GM18858 (cell line): ENCODE measurements around the gene ZNF710.
"Not testable (repeated sequence)": the region's sequence is repeated elsewhere in the genome, so short reads cannot be mapped to it uniquely, and the experiment has no call there.

Source experiments
- ATAC-seq: cut with Tn5 transposase; IDR thresholded peaks from one replicate; pipeline ENCODE4 v1.9.1; 2021; ENCODE audit not compliant: unreplicated experiment

ZNF710 gene

DNA sequence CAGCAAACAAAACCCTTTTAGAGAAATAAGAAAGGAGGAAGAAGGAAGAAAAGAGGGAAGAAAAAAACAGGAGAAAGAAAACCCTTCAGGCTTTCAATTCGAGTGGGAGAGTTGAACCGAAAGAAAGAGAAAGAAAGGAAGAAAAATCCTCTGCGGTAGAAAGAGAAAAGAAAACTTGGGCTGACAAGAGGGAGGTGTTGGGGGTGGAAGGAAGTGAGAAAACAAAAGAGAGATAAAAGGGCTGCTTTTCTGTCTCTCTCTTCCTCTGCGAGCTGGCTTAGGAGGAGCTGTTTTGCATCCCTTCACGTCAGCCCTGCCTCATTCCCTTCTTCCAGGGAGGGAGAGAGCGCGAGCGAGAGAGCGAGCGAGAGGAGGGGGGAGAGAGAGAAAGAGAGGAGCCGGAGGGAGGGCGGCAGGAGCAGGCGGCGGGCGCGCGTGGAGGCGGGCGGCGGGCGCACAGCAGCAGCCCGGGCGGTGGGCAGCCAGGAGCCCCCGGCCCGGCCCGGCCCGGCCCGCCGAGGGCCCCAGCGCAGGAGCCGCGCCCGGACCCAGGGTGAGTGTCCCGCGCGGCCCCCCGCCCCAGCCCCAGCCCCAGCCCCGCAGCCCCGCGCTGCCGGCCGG is at the start of gene ZNF710:
TSS of gene ZNF710 (plus strand) at position 263 of the 621 bp plus-strand sequence. CDS start 65,814 bp downstream, outside the sequence.
- ATAC-seq: no peak

DNA sequence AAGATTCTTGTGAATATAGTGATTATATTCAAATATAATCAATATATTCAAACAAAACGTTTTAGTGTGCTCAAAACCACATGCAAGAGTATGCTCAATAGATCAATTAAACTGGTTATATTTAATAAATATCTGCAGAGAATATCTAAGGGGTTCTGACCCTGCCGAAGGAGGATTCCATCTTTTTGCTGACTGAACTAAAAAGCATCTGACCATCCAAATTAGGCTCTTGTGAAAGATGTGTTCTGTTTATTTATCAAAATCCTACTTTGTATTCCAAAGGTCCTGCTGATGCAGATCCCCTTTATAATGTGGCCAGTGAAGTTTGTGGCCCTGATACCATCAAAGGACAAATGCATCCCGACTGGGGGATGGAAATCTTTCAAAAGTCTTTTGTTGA is 46.6 kb upstream of the ZNF710 start:
- ATAC-seq: no peak

GRCh38 chr15:89955449-89955998 is 45.6 kb upstream of the ZNF710 start:
- ATAC-seq: not testable (repeated sequence)

GRCh38 chr15:89958107-89958805 is 42.9 kb upstream of the ZNF710 start:
- ATAC-seq: no peak

GRCh38 chr15:89963301-89964231 is 37.6 kb upstream of the ZNF710 start:
- no peak for ATAC-seq

DNA sequence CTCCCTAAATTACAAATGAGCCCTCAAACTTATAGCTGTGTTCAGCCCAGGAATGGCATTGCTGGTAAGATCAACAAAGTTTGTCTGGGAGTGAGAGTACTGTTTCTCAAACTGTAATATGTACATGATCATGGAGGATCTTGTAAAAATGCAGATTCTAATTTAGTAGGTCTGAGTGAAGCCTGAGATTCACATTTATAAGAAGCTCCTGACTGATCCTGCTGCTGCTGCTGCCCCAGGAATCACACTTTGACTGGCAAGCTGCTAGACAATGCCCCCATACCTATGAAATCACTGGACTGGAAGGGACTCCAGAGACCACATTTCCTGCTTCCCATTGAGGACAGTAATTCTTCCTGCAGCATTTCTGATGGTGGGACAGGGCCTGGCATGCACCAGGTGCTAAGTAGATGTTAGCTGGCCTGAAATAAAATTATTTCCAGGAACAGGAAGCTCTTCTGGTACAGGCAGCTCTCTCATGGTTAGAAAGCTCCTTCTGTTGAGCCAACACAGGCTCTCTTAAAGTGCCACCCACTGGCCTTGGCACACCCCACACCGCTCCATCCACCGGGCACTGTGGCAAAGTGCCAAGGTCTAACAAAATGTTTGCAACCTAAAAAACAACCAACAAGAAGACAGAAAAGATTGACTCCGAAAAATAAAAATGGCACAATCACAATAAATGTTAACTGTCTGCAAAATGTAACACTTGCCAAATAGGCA is 36.7 kb upstream of the ZNF710 start:
- ATAC-seq: no peak

DNA sequence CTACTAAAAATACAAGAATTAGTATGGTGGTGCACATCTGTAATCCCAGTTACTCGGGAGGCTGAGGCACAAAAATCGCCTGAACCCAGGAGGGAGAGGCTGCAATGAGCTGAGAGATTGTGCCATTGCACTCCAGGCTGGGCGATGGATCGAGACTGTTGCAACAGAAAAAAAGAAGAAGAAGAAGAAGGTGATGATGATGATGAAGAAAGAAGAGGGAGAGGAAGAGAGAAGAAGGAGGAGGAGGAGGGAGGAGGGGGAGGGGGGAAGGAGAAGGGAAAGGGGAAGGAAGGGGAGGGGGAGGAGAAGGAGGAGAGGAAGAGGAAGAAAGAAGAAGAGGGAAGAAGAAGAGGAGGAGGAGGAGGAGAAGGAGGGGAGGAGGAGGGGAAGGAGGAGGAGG is 33.2 kb upstream of the ZNF710 start:
- ATAC-seq: no peak

- no peak for ATAC-seq
These were observed 29.5 kb upstream of the ZNF710 start for GRCh38 chr15:89971592-89971997.

GRCh38 chr15:89972085-89972484 is 29.0 kb upstream of the ZNF710 start:
- ATAC-seq: no peak

DNA sequence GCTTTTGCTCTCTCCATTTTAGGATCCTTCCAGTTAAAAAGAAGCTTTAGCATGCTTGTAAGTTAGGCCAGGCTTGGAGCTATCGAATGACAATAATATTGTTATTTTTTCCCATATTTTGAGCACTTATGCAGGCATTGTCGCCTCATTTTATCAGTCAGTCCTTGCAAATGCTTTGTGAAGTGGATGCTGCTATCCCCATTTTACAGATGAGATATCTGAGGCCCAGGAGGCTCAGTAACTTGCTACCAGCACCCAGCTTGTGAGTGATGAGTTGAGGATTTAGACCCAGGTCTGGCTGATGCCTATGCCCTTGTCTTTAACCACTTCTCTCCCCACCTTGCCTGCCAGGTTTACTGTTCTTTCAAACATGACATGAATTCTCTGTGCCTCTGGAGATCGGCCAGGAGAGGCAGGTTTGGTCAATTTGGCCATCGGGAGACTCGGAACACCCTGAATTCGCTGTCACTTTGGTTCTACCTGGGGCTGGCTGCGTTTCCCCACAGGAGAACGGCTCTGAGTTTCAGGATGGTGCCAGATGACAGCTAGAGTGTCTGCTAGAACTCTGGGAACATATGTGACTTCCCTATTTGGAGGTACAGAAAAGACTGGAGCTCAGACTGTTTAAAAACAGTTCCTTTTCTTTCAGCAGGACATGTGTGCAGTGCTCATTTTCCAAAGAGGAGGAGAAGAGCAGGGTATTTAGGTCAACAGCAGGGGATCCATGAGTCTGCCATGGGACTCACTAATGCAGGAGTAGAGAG is 25.5 kb upstream of the ZNF710 start:
- no peak for ATAC-seq

DNA sequence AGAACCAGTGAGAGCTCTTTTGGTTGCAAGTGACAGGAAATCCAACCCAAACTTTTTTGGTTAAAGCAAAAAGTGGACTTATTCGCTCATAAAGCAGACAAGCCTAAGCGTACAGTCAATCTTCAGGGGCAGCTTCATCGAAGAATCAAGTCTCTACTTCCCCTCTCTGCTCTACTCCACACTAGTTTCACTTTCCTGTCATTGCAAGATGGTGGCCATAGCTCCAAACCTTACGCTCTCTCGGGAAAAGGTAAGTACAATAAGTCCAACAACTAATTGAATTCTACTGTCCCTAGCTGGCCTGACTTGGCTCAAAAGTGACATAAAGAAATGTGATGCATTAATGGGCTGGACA is 24.9 kb upstream of the ZNF710 start:
- ATAC-seq: no peak

DNA sequence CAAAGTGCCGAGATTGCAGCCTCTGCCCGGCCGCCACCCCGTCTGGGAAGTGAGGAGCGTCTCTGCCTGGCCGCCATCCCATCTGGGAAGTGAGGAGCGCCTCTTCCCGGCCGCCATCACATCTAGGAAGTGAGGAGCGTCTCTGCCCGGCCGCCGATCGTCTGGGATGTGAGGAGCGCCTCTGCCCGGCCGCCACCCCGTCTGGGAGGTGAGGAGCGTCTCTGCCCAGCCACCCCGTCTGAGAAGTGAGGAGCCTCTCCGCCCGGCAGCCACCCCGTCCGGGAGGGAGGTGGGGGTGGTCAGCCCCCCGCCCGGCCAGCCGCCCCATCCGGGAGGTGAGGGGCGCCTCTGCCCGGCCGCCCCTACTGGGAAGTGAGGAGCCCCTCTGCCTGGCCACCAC is 23.3 kb upstream of the ZNF710 start:
- not testable (repeated sequence) for ATAC-seq

GRCh38 chr15:89978914-89979313 is 22.2 kb upstream of the ZNF710 start:
- no peak for ATAC-seq

- no peak for ATAC-seq
These were observed 20.2 kb upstream of the ZNF710 start for GRCh38 chr15:89980896-89981295.

GRCh38 chr15:89982315-89983055 is 18.6 kb upstream of the ZNF710 start:
- ATAC-seq: no peak

DNA sequence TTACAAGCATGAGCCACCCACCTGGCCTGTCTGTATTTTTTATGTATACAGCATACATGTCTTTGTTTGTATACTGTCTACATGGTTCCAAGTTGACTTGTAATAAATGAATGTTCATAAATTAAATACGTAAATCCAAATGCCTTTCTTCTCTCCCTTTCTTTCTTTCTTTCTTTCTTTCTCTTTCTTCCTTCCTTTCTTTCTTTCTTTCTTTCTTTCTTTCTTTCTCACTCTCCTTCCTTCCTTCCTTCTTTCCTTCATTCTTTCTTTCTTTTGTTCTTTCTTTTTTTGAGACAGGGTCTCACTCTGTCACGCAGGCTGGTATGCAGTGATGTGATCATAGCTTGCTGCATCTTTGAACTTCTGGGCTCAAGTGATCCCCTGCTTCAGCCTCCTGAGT is 17.1 kb upstream of the ZNF710 start:
- no peak for ATAC-seq

DNA sequence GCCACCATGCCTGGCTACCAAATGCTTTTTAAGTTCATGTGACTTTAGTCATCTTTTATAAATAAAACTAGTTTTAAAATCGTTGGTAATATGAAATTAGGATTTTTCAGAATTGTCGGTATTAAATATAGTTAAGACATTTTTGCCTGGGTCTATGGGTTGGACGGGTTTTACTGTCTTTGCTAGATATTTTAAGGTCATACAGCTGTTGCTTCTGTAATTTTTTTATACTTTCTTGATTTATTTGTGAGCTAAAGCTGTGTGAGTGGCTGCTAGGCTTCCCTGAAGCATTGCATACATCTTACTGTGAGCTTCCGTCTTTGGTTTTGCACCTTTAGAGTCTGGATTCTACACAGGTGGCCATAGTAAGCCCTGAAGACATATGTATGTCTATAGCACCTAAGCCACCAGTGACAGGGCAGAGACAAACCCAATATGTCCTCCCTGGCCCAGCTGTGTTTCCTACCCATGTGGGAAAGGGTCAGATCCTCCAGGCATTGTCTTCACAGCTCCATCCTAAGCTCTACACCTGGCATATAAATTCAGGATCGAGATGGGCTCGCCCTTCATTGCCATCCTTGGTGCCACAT is 16.6 kb upstream of the ZNF710 start:
- ATAC-seq: no peak

DNA sequence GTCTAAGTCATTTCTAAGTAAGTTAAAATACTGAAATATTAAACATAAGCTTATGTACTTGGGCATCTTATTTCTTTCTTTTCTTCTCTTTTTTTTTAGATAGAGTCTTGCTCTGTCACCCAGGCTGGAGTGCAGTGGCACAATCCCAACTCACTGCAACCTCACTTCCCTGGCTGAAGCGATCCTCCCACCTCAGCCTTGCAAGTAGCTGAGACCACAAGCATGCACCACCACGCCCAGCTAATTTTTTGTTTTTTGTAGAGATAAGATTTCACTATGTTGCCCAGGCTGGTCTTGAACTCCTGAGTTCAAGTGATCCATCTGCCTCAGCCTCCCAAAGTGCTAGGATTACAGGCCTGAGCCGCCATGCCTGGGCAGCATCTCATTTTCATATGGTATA is 16.0 kb upstream of the ZNF710 start:
- ATAC-seq: no peak

DNA sequence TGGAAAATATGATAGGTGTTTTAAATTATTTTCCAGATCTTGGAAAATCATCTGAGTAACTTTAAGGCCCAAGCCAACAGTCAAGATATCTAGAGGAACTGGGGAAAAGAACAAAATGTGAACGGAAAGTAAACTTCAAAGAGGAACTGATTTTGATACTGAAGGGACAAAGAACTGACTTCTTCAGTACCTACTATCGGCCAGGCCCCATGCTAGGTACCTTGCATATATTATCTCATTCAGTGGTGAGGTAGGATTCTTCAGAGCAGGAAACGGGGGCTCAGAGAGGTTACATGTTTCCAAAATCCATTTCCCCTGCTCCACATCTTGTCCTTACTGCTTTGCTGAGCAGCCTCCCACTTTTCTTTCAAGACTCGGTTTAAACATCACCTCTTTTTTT is 9.8 kb upstream of the ZNF710 start:
- ATAC-seq: no peak
